WTC11 (cell line): ENCODE results near the gene WDR5B. TPM values are rescaled to one million over a fixed set of nuclear protein-coding genes. Genes with fewer than 3 reads are reported as not detected.
"Not testable (repeated sequence)": the region's sequence is repeated elsewhere in the genome, so short reads cannot be mapped to it uniquely, and the experiment has no call there.

ENCODE experiments used
- ATAC-seq: fragments of 200-7000 bp; cut with Tn5 transposase; 2 replicates; pipeline ENCODE4 v1.10.0; 2021; ENCODE audit warnings: mild to moderate bottlenecking, moderate library complexity
- CTCF ChIA-PET: fragments of 300-600 bp; sonication (Branson Sonifier 250); formaldehyde crosslinking; loops from one replicate; lab custom pipeline; 2021; ENCODE audit warnings: antibody characterized with exemption; lab: Charles Lee
- POLR2A ChIA-PET: fragments of 350-600 bp; sonication (Branson Sonifier 250); formaldehyde crosslinking; loops from one replicate; lab custom pipeline; 2021; ENCODE audit warnings: antibody characterized with exemption; lab: Charles Lee
- DNase-seq: peaks from one replicate; pipeline ENCODE4 v3.0.0; 2021; ENCODE audit warnings: low spot score
- H3K27ac Mint-ChIP-seq: 2 replicates; pipeline ENCODE4 v1.8.0; 2021; ENCODE audit warnings: mixed read lengths
- H3K27me3 Mint-ChIP-seq: 2 replicates; pipeline ENCODE4 v1.8.0; 2021; ENCODE audit warnings: low read depth, mild to moderate bottlenecking, moderate library complexity, mixed read lengths
- H3K36me3 Mint-ChIP-seq: 2 replicates; pipeline ENCODE4 v1.8.0; 2021; ENCODE audit warnings: mixed read lengths
- H3K4me1 Mint-ChIP-seq: 2 replicates; pipeline ENCODE4 v1.8.0; 2022; ENCODE audit warnings: mixed read lengths
- H3K4me3 Mint-ChIP-seq: 2 replicates; pipeline ENCODE4 v1.8.0; 2021; ENCODE audit warnings: mild to moderate bottlenecking, moderate library complexity, mixed read lengths
- H3K9me3 Mint-ChIP-seq: 2 replicates; pipeline ENCODE4 v1.8.0; 2021; ENCODE audit warnings: mixed read lengths
- ATF1 ChIP-seq: sonication (generic); formaldehyde crosslinking; IDR thresholded peaks from 2 replicates; pipeline ENCODE4 v1.8.1; 2023; ENCODE audit warnings: mild to moderate bottlenecking, moderate library complexity, missing genetic modification reagents
- CREB1 ChIP-seq: sonication (generic); formaldehyde crosslinking; IDR thresholded peaks from 2 replicates; pipeline ENCODE4 v1.8.0; 2023; ENCODE audit warnings: mild to moderate bottlenecking, missing genetic modification reagents
- CTCF ChIP-seq: fragments of 200-600 bp; IDR thresholded peaks from 2 replicates; pipeline ENCODE4 v1.8.0; 2022; ENCODE audit warnings: antibody characterized with exemption
- FOXK1 ChIP-seq: sonication (generic); formaldehyde crosslinking; IDR thresholded peaks from 2 replicates; pipeline ENCODE4 v1.8.0; 2022; ENCODE audit warnings: mild to moderate bottlenecking, moderate library complexity, missing genetic modification reagents
- FOXP1 ChIP-seq: sonication (generic); formaldehyde crosslinking; IDR thresholded peaks from 2 replicates; pipeline ENCODE4 v1.8.0; 2022; ENCODE audit warnings: missing genetic modification reagents, mild to moderate bottlenecking, moderate library complexity, borderline replicate concordance
- FOXP4 ChIP-seq: sonication (generic); formaldehyde crosslinking; IDR thresholded peaks from 2 replicates; pipeline ENCODE4 v1.8.0; 2022; ENCODE audit warnings: mild to moderate bottlenecking, missing genetic modification reagents
- JUN ChIP-seq: sonication (generic); formaldehyde crosslinking; IDR thresholded peaks from 2 replicates; pipeline ENCODE4 v1.8.0; 2023; ENCODE audit warnings: mild to moderate bottlenecking, missing genetic modification reagents
- NFATC4 ChIP-seq: fragments of 250-450 bp; sonication (Bioruptor Pico); IDR thresholded peaks from 2 replicates; pipeline ENCODE4 v1.9.0; 2021; ENCODE audit warnings: mild to moderate bottlenecking
- NFE2L1 ChIP-seq: sonication (generic); formaldehyde crosslinking; IDR thresholded peaks from 2 replicates; pipeline ENCODE4 v1.8.1; 2023; ENCODE audit warnings: missing genetic modification reagents
- OVOL2 ChIP-seq: fragments of 250-450 bp; sonication (Bioruptor Pico); IDR thresholded peaks from 2 replicates; pipeline ENCODE4 v1.9.0; 2021; ENCODE audit warnings: mild to moderate bottlenecking, borderline replicate concordance
- SOX15 ChIP-seq: fragments of 250-450 bp; sonication (Bioruptor Pico); IDR thresholded peaks from 2 replicates; pipeline ENCODE4 v1.9.0; 2021; ENCODE audit warnings: mild to moderate bottlenecking
- TCF7 ChIP-seq: sonication (generic); formaldehyde crosslinking; IDR thresholded peaks from 2 replicates; pipeline ENCODE4 v1.8.0; 2022; ENCODE audit warnings: mild to moderate bottlenecking, low read depth, missing genetic modification reagents, moderate library complexity
- TEAD1 ChIP-seq: sonication (generic); formaldehyde crosslinking; IDR thresholded peaks from 2 replicates; pipeline ENCODE4 v1.8.0; 2022; ENCODE audit warnings: mild to moderate bottlenecking, missing genetic modification reagents
- TP53 ChIP-seq: sonication (generic); formaldehyde crosslinking; IDR thresholded peaks from 2 replicates; pipeline ENCODE4 v1.8.1; 2023; ENCODE audit warnings: mild to moderate bottlenecking, missing genetic modification reagents
- USF1 ChIP-seq: sonication (generic); formaldehyde crosslinking; IDR thresholded peaks from 2 replicates; pipeline ENCODE4 v1.8.0; 2022; ENCODE audit warnings: mild to moderate bottlenecking, missing genetic modification reagents
- ZBTB21 ChIP-seq: sonication (generic); formaldehyde crosslinking; IDR thresholded peaks from 2 replicates; pipeline ENCODE4 v1.8.1; 2023; ENCODE audit warnings: mild to moderate bottlenecking, missing genetic modification reagents, borderline replicate concordance
- ZNF138 ChIP-seq: sonication (generic); formaldehyde crosslinking; conservative IDR thresholded peaks from 2 replicates; pipeline ENCODE4 v1.8.1; 2022; ENCODE audit warnings: mild to moderate bottlenecking, moderate library complexity, missing genetic modification reagents
- total RNA-seq: library from RNA; stranded (reverse); gene quantifications from 3 replicates; pipeline ENCODE4 v1.2.3, GENCODE V29; 2021
- TF ChIP-seq, protein P1 (sequence below): sonication (generic); formaldehyde crosslinking; IDR thresholded peaks from 2 replicates; pipeline ENCODE4 v1.8.0; 2023; ENCODE audit warnings: mild to moderate bottlenecking, missing genetic modification reagents
- TF ChIP-seq, protein P2 (sequence below): sonication (generic); formaldehyde crosslinking; IDR thresholded peaks from 2 replicates; pipeline ENCODE4 v1.8.0; 2023; ENCODE audit warnings: missing genetic modification reagents, mild to moderate bottlenecking, borderline replicate concordance

Gene WDR5B
- total RNA-seq, 1 experiment from 2014 or later, result 2.8 TPM

GRCh38 chr3:122443762-122444490, 28.1 kb upstream of the WDR5B start:
- Mint-ChIP-seq H3K27ac (peak overlapping the region; percentile 91), H3K4me1 (peaks cover 27% of the 10 kb centered on the region), H3K4me3 (peak overlapping the region; percentile 48), H3K9me3 (peaks cover 34% of the 10 kb centered on the region), H3K36me3 (peaks cover 93% of the 10 kb centered on the region)
- not testable (repeated sequence) for H3K27me3 Mint-ChIP-seq, ATAC-seq
- ChIA-PET CTCF (interaction anchor here (1.5 kb wide), 1 partner anchor 311 kb away, joined by 5 read pairs; no protein-coding TSS in a partner anchor), POLR2A (interaction anchor here (1.1 kb wide), 1 partner anchor 28 kb away, joined by 5 read pairs; the partner anchor contains the start of gene WDR5B)
- DNase-seq, result peak; percentile 26

- peak overlapping the region; percentile 48 for H3K4me3 Mint-ChIP-seq
- DNase-seq, result peak; percentile 79
- peak overlapping the region; percentile 91 for H3K27ac Mint-ChIP-seq
- CTCF ChIA-PET, result interaction anchor here (0.7 to 1.5 kb wide), 2 partner anchors 15 to 312 kb away, joined by 4 to 5 read pairs; no protein-coding TSS in a partner anchor
- POLR2A ChIA-PET, result interaction anchor here (1.1 kb wide), 1 partner anchor 27 kb away, joined by 5 read pairs; the partner anchor contains the start of gene WDR5B
- H3K4me1 Mint-ChIP-seq, result peaks cover 27% of the 10 kb centered on the region
- peaks cover 93% of the 10 kb centered on the region for H3K36me3 Mint-ChIP-seq
- peaks cover 29% of the 10 kb centered on the region for H3K9me3 Mint-ChIP-seq
- H3K27me3 Mint-ChIP-seq, result no peaks in the 10 kb centered on the region
- ATAC-seq, result peak; percentile 98
- no peak for TF ChIP-seq TP53 (CRISPR knock-in tag)
- no peak for TF ChIP-seq NFE2L1 (CRISPR knock-in tag)
- no peak for TF ChIP-seq CREB1 (CRISPR knock-in tag)
- peak; percentile 82 for TF ChIP-seq FOXP1
- TF ChIP-seq CTCF, result no peak
- TF ChIP-seq, protein P1, sequence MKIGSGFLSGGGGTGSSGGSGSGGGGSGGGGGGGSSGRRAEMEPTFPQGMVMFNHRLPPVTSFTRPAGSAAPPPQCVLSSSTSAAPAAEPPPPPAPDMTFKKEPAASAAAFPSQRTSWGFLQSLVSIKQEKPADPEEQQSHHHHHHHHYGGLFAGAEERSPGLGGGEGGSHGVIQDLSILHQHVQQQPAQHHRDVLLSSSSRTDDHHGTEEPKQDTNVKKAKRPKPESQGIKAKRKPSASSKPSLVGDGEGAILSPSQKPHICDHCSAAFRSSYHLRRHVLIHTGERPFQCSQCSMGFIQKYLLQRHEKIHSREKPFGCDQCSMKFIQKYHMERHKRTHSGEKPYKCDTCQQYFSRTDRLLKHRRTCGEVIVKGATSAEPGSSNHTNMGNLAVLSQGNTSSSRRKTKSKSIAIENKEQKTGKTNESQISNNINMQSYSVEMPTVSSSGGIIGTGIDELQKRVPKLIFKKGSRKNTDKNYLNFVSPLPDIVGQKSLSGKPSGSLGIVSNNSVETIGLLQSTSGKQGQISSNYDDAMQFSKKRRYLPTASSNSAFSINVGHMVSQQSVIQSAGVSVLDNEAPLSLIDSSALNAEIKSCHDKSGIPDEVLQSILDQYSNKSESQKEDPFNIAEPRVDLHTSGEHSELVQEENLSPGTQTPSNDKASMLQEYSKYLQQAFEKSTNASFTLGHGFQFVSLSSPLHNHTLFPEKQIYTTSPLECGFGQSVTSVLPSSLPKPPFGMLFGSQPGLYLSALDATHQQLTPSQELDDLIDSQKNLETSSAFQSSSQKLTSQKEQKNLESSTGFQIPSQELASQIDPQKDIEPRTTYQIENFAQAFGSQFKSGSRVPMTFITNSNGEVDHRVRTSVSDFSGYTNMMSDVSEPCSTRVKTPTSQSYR (CRISPR knock-in tag), result peak; percentile 94
- no peak for TF ChIP-seq TCF7 (CRISPR knock-in tag)
- TF ChIP-seq TEAD1 (CRISPR knock-in tag), result 0 out of 2 replicates have a peak, but pooled peaks have one; percentile 56
- TF ChIP-seq ZNF138 (CRISPR knock-in tag), result 0 out of 2 replicates have a peak, but pooled peaks have one; percentile 42
- no peak for TF ChIP-seq SOX15
- no peak for TF ChIP-seq OVOL2
- peak; percentile 95 for TF ChIP-seq FOXK1 (CRISPR knock-in tag)
- TF ChIP-seq JUN (CRISPR knock-in tag), result no peak
- TF ChIP-seq USF1 (CRISPR knock-in tag), result no peak
- TF ChIP-seq, protein P2, sequence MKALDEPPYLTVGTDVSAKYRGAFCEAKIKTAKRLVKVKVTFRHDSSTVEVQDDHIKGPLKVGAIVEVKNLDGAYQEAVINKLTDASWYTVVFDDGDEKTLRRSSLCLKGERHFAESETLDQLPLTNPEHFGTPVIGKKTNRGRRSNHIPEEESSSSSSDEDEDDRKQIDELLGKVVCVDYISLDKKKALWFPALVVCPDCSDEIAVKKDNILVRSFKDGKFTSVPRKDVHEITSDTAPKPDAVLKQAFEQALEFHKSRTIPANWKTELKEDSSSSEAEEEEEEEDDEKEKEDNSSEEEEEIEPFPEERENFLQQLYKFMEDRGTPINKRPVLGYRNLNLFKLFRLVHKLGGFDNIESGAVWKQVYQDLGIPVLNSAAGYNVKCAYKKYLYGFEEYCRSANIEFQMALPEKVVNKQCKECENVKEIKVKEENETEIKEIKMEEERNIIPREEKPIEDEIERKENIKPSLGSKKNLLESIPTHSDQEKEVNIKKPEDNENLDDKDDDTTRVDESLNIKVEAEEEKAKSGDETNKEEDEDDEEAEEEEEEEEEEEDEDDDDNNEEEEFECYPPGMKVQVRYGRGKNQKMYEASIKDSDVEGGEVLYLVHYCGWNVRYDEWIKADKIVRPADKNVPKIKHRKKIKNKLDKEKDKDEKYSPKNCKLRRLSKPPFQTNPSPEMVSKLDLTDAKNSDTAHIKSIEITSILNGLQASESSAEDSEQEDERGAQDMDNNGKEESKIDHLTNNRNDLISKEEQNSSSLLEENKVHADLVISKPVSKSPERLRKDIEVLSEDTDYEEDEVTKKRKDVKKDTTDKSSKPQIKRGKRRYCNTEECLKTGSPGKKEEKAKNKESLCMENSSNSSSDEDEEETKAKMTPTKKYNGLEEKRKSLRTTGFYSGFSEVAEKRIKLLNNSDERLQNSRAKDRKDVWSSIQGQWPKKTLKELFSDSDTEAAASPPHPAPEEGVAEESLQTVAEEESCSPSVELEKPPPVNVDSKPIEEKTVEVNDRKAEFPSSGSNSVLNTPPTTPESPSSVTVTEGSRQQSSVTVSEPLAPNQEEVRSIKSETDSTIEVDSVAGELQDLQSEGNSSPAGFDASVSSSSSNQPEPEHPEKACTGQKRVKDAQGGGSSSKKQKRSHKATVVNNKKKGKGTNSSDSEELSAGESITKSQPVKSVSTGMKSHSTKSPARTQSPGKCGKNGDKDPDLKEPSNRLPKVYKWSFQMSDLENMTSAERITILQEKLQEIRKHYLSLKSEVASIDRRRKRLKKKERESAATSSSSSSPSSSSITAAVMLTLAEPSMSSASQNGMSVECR (CRISPR knock-in tag), result no peak
- TF ChIP-seq ZBTB21 (CRISPR knock-in tag), result no peak
- TF ChIP-seq ATF1 (CRISPR knock-in tag), result no peak
- TF ChIP-seq FOXP4 (CRISPR knock-in tag), result no peak
- TF ChIP-seq NFATC4 (CRISPR knock-in tag), result no peak
These were observed 27.2 kb upstream of the WDR5B start for GRCh38 chr3:122443090-122443489.
